H1 (cell line): ENCODE results near the gene DDX23. TPM values are rescaled to one million over a fixed set of nuclear protein-coding genes. Genes with fewer than 3 reads are reported as not detected.

Experiments
- ATF2 ChIP-seq: IDR thresholded peaks from 2 replicates; pipeline ENCODE4 v1.6.1; 2012; ENCODE audit warnings: low read length, inconsistent platforms
- BACH1 ChIP-seq: IDR thresholded peaks from 2 replicates; pipeline ENCODE4 v1.6.1; 2012; ENCODE audit warnings: low read length, improper control_type of control experiment
- BCL11A ChIP-seq, 2 experiments: IDR thresholded peaks; one replicate each; pipeline ENCODE4 v1.6.1; 2011; ENCODE audit warnings: low read depth in 2 of 2, low read length in 2 of 2, mild to moderate bottlenecking in 2 of 2
- CBX8 ChIP-seq: fragments of 300-800, 300-1000 bp; sonication (generic); IDR thresholded peaks from 2 replicates; pipeline ENCODE4 v1.7.1; 2016; ENCODE audit warnings: low read depth, low read length, borderline replicate concordance
- CTBP2 ChIP-seq: IDR thresholded peaks from 2 replicates; pipeline ENCODE4 v1.7.0; 2011; ENCODE audit warnings: borderline replicate concordance, mild to moderate bottlenecking, moderate library complexity, mixed read lengths, low read length; ENCODE audit not compliant: insufficient read depth, insufficient read length
- CTCF ChIP-seq, 3 experiments: IDR thresholded peaks; 1 replicate in 2 of 3; 2 replicates in 1 of 3; pipeline versions ENCODE4 v1.5.1 to v1.6.1; 2011; ENCODE audit warnings: low read length in 3 of 3, mild to moderate bottlenecking in 3 of 3, inconsistent platforms in 2 of 3, low read depth in 1 of 3, moderate library complexity in 1 of 3; ENCODE audit not compliant: insufficient read depth in 1 of 3; ENCODE audit errors: control extremely low read depth in 1 of 3
- GTF2F1 ChIP-seq: IDR thresholded peaks from 2 replicates; pipeline ENCODE4 v1.6.1; 2012; ENCODE audit warnings: low read depth, low read length, improper control_type of control experiment, borderline replicate concordance
- JUN ChIP-seq: IDR thresholded peaks from 2 replicates; pipeline ENCODE4 v1.6.1; 2011; ENCODE audit warnings: low read depth, mild to moderate bottlenecking, improper control_type of control experiment, low read length
- KDM1A ChIP-seq: fragments of 200-600, 300-600 bp; sonication (generic); IDR thresholded peaks from 2 replicates; pipeline ENCODE4 v1.7.1; 2016; ENCODE audit warnings: mild to moderate bottlenecking, low read length, borderline replicate concordance
- KDM4A ChIP-seq: IDR thresholded peaks from one replicate; pipeline ENCODE4 v1.7.1; 2012; ENCODE audit warnings: low read depth, mild to moderate bottlenecking, moderate library complexity, low read length, inconsistent platforms; ENCODE audit not compliant: severe bottlenecking
- MAX ChIP-seq: IDR thresholded peaks from 2 replicates; pipeline ENCODE4 v1.6.1; 2012; ENCODE audit warnings: inconsistent platforms
- POLR2AphosphoS5 ChIP-seq: IDR thresholded peaks from 2 replicates; pipeline ENCODE4 v1.6.1; 2011; ENCODE audit warnings: low read depth, low read length
- SAP30 ChIP-seq: fragments of 300-600 bp; sonication (generic); IDR thresholded peaks from 2 replicates; pipeline ENCODE4 v1.7.1; 2012; ENCODE audit warnings: low read length, moderate library complexity, mild to moderate bottlenecking, inconsistent platforms; ENCODE audit not compliant: insufficient read depth, insufficient replicate concordance
- SP4 ChIP-seq: IDR thresholded peaks from 2 replicates; pipeline ENCODE4 v1.6.1; 2012; ENCODE audit warnings: low read length, inconsistent platforms
- SRF ChIP-seq: IDR thresholded peaks from 2 replicates; pipeline ENCODE4 v1.6.1; 2011; ENCODE audit warnings: mild to moderate bottlenecking, low read depth, low read length, moderate library complexity
- TAF1 ChIP-seq: IDR thresholded peaks from 2 replicates; pipeline ENCODE4 v1.6.1; 2011; ENCODE audit warnings: mild to moderate bottlenecking, low read depth, low read length
- TBP ChIP-seq: IDR thresholded peaks from 2 replicates; pipeline ENCODE4 v1.6.1; 2011; ENCODE audit warnings: low read depth, low read length, improper control_type of control experiment
- TEAD4 ChIP-seq: IDR thresholded peaks from 2 replicates; pipeline ENCODE4 v1.6.1; 2012; ENCODE audit warnings: low read depth, low read length, inconsistent platforms, mixed read lengths
- YY1 ChIP-seq: IDR thresholded peaks from 2 replicates; pipeline ENCODE4 v1.6.1; 2011; ENCODE audit warnings: low read depth, mild to moderate bottlenecking, low read length
- polyA plus RNA-seq, 7 experiments: library from polyadenylated mRNA; depleted of rRNA in 3 of 7; stranded (reverse) in 5 of 7; unstranded in 2 of 7; fragments of >200 nt in 5 of 7; fragments of 200-250 nt in 2 of 7; gene quantifications; 1 replicate in 5 of 7; 2 replicates in 1 of 7; 4 replicates in 1 of 7; pipeline versions ENCODE4 v1.2.1 to v1.2.3, GENCODE V29; 2011 to 2013; ENCODE audit warnings: missing spikeins in 2 of 7, mixed read lengths in 2 of 7
- total RNA-seq: library from RNA; stranded (reverse); fragmentation: NEBNext Ultra II Directional; extraction: Animal tissue kit (Norgen Biotek cat#: 25700); gene quantifications from 2 replicates; pipeline ENCODE4 v1.2.1, GENCODE V29; 2021

DDX23 gene
- total and polyA plus RNA-seq, 2 of the 8 experiments (the other 6 are each of a cell fraction or from before 2014, with no cell fraction given): 43.5 to 107 TPM

GRCh38 chr12:48813465-48814261 is 38.3 kb downstream of the DDX23 start (continued):
- TF ChIP-seq CTCF (IDR thresholded peaks at IDR 0.05; ENCODE audit: control extremely low read depth in 1 of 3, insufficient read depth in 1 of 3, low read depth in 1 of 3, low read length in 3 of 3) (0 out of 4 replicates have a peak, but pooled peaks of 1 of the 3 experiments have one; percentile 15), CBX8 (no peak), CTBP2 (no peak), BCL11A (IDR thresholded peaks at IDR 0.05; ENCODE audit: low read depth in 2 of 2, low read length in 2 of 2) (no peak), ATF2 (no peak), MAX (no peak), POLR2AphosphoS5 (no peak), JUN (no peak), SP4 (no peak), TEAD4 (0 out of 2 replicates have a peak, but pooled peaks have one; percentile 38), KDM4A (peak; percentile 24), YY1 (peak; percentile 52; the same call in 1 of the 2 replicates), TAF1 (no peak), SAP30 (no peak), GTF2F1 (no peak), TBP (no peak), KDM1A (0 out of 2 replicates have a peak, but pooled peaks have one; percentile 33), SRF (no peak), BACH1 (no peak)
